BLaER1 treated with 17β-estradiol and CSF1 and Interleukin-3, amounts not matched to agents 10 nM and 100 nM (cell line): ENCODE measurements around the gene COL23A1.

Experiments used
- H3K27ac ChIP-seq, 11 experiments: shearing (Covaris generic); formaldehyde crosslinking; 2 replicates each; pipeline ENCODE4 v1.8.1; 2022
- H3K27me3 ChIP-seq, 11 experiments: shearing (Covaris generic); formaldehyde crosslinking; 2 replicates each; pipeline ENCODE4 v1.8.1; 2022
- H3K36me3 ChIP-seq, 11 experiments: shearing (Covaris generic); formaldehyde crosslinking; 2 replicates each; pipeline ENCODE4 v1.8.1; 2022
- H3K4me1 ChIP-seq, 10 experiments: shearing (Covaris generic); formaldehyde crosslinking; 2 replicates each; pipeline ENCODE4 v1.8.1; 2022
- H3K4me2 ChIP-seq, 11 experiments: shearing (Covaris generic); formaldehyde crosslinking; 2 replicates each; pipeline ENCODE4 v1.8.1; 2022
- H3K4me3 ChIP-seq, 10 experiments: shearing (Covaris generic); formaldehyde crosslinking; 2 replicates each; pipeline ENCODE4 v1.8.1; 2022
- H3K9ac ChIP-seq, 11 experiments: shearing (Covaris generic); formaldehyde crosslinking; 2 replicates each; pipeline ENCODE4 v1.8.1; 2022
- H3K9me3 ChIP-seq, 11 experiments: shearing (Covaris generic); formaldehyde crosslinking; replicated peaks in 1 of 11; 2 replicates each; pipeline ENCODE4 v1.8.1; 2022
- H4K20me1 ChIP-seq, 11 experiments: shearing (Covaris generic); formaldehyde crosslinking; 2 replicates each; pipeline ENCODE4 v1.8.1; 2022
- Cebpa-rat ChIP-seq, 11 experiments: shearing (Covaris generic); IDR thresholded peaks; 2 replicates each; pipeline ENCODE4 v1.8.1; 2022

Gene COL23A1

GRCh38 chr5:178545941-178546674, 44.1 kb downstream of the COL23A1 start:
- Histone ChIP-seq H3K9ac (peak overlapping the region in 1 of 11 experiments; percentile 15; a peak in 2 of 22 replicates), H3K4me3 (no peak overlapping the region), H3K4me2 (peak overlapping the region in 7 of 11 experiments; percentile 46 to 82 (median 73); a peak in 15 of 22 replicates), H3K4me1 (peaks cover 8 to 85% (median 25%) of the 10 kb centered on the region in 10 experiments; a peak in 19 of 20 replicates), H3K36me3 (no peaks in the 10 kb centered on the region), H4K20me1 (no peaks in the 10 kb centered on the region), H3K27me3 (no peaks in the 10 kb centered on the region), H3K27ac (peak overlapping the region in 2 of 11 experiments; percentile 32 to 48; a peak in 1 of 22 replicates), H3K9me3 (no peaks in the 10 kb centered on the region)
- no peak for TF ChIP-seq Cebpa-rat (IDR thresholded peaks at IDR 0.05)

GRCh38 chr5:178545176-178545575, 45.0 kb downstream of the COL23A1 start:
- Histone ChIP-seq H3K36me3 (no peaks in the 10 kb centered on the region), H3K4me2 (peak overlapping the region in 1 of 11 experiments; percentile 82; a peak in 2 of 22 replicates), H3K27me3 (no peaks in the 10 kb centered on the region), H3K4me1 (peaks cover 8 to 85% (median 27%) of the 10 kb centered on the region in 10 experiments; a peak in 19 of 20 replicates), H3K9me3 (no peaks in the 10 kb centered on the region), H4K20me1 (no peaks in the 10 kb centered on the region), H3K27ac (peak overlapping the region in 1 of 11 experiments; percentile 7; a peak in 1 of 22 replicates), H3K9ac (no peak overlapping the region), H3K4me3 (no peak overlapping the region)
- no peak for TF ChIP-seq Cebpa-rat (IDR thresholded peaks at IDR 0.05)

GRCh38 chr5:178544166-178544834, 45.9 kb downstream of the COL23A1 start:
- Histone ChIP-seq H4K20me1 (no peaks in the 10 kb centered on the region), H3K27me3 (no peaks in the 10 kb centered on the region), H3K9ac (peak overlapping the region in 1 of 11 experiments; percentile 13; a peak in 1 of 22 replicates), H3K27ac (peak overlapping the region in 2 of 11 experiments; percentile 26 to 32; a peak in 3 of 22 replicates), H3K9me3 (no peaks in the 10 kb centered on the region), H3K36me3 (no peaks in the 10 kb centered on the region), H3K4me3 (no peak overlapping the region), H3K4me1 (peaks cover 8 to 87% (median 34%) of the 10 kb centered on the region in 10 experiments; a peak in 19 of 20 replicates), H3K4me2 (peak overlapping the region in 3 of 11 experiments; percentile 28 to 55 (median 43); a peak in 3 of 22 replicates)
- no peak for TF ChIP-seq Cebpa-rat (IDR thresholded peaks at IDR 0.05)

- Histone ChIP-seq H3K27ac (peak overlapping the region in 2 of 11 experiments; percentile 25 to 62; a peak in 3 of 22 replicates), H3K27me3 (no peaks in the 10 kb centered on the region), H3K4me1 (peaks cover 8 to 94% (median 47%) of the 10 kb centered on the region in 10 experiments), H3K9me3 (no peaks in the 10 kb centered on the region), H3K9ac (peak overlapping the region in 1 of 11 experiments; percentile 42; a peak in 2 of 22 replicates), H4K20me1 (no peaks in the 10 kb centered on the region), H3K4me3 (no peak overlapping the region), H3K36me3 (no peaks in the 10 kb centered on the region), H3K4me2 (peak overlapping the region in 6 of 11 experiments; percentile 3 to 57 (median 36); a peak in 7 of 22 replicates)
- no peak for TF ChIP-seq Cebpa-rat (IDR thresholded peaks at IDR 0.05)
Measured at GRCh38 chr5:178542455-178542854, 47.7 kb downstream of the COL23A1 start.

GRCh38 chr5:178540526-178540925, 49.7 kb downstream of the COL23A1 start:
- Histone ChIP-seq H3K9ac (no peak overlapping the region), H3K4me2 (peak overlapping the region in 1 of 11 experiments; percentile 52; a peak in 2 of 22 replicates), H3K27me3 (no peaks in the 10 kb centered on the region), H3K9me3 (no peaks in the 10 kb centered on the region), H3K36me3 (no peaks in the 10 kb centered on the region), H4K20me1 (no peaks in the 10 kb centered on the region), H3K4me3 (no peak overlapping the region), H3K4me1 (peaks cover 0 to 96% (median 55%) of the 10 kb centered on the region in 10 experiments; a peak in 16 of 20 replicates), H3K27ac (peak overlapping the region in 4 of 11 experiments; percentile 16 to 30 (median 26); a peak in 4 of 22 replicates)
- TF ChIP-seq Cebpa-rat (IDR thresholded peaks at IDR 0.05) = no peak

GRCh38 chr5:178538741-178539229, 51.4 kb downstream of the COL23A1 start:
- no peak overlapping the region for H3K4me3 ChIP-seq
- no peaks in the 10 kb centered on the region for H4K20me1 ChIP-seq
- no peaks in the 10 kb centered on the region for H3K27me3 ChIP-seq
- peak overlapping the region in 6 of 11 experiments; percentile 9 to 52 (median 38); a peak in 8 of 22 replicates for H3K9ac ChIP-seq
- H3K27ac ChIP-seq = peak overlapping the region in 9 of 11 experiments; percentile 23 to 82 (median 68); a peak in 16 of 22 replicates
- no peaks in the 10 kb centered on the region for H3K9me3 ChIP-seq
- H3K4me2 ChIP-seq = peak overlapping the region in 10 of 11 experiments; percentile 31 to 76 (median 62); a peak in 17 of 22 replicates
- H3K4me1 ChIP-seq = peaks cover 0 to 97% (median 63%) of the 10 kb centered on the region in 10 experiments; a peak in 16 of 20 replicates
- no peaks in the 10 kb centered on the region for H3K36me3 ChIP-seq
- TF ChIP-seq Cebpa-rat (IDR thresholded peaks at IDR 0.05) = peak in 9 of 11 experiments; percentile 33 to 89 (median 72); a peak in 12 of 22 replicates

GRCh38 chr5:178537467-178538371, 52.5 kb downstream of the COL23A1 start:
- Histone ChIP-seq H3K9ac (peak overlapping the region in 3 of 11 experiments; percentile 36 to 57 (median 48); a peak in 5 of 22 replicates), H3K27ac (peak overlapping the region in 8 of 11 experiments; percentile 45 to 82 (median 68); a peak in 14 of 22 replicates), H3K9me3 (no peaks in the 10 kb centered on the region)

More at GRCh38 chr5:178537467-178538371, 52.5 kb downstream of the COL23A1 start:
- Histone ChIP-seq H4K20me1 (no peaks in the 10 kb centered on the region), H3K36me3 (no peaks in the 10 kb centered on the region), H3K27me3 (no peaks in the 10 kb centered on the region), H3K4me1 (peaks cover 0 to 97% (median 63%) of the 10 kb centered on the region in 10 experiments; a peak in 16 of 20 replicates), H3K4me3 (no peak overlapping the region), H3K4me2 (peak overlapping the region in 8 of 11 experiments; percentile 7 to 76 (median 66); a peak in 15 of 22 replicates)
- no peak for TF ChIP-seq Cebpa-rat (IDR thresholded peaks at IDR 0.05)
